Fibroblast of the aortic adventitia (primary cell): ENCODE results near the gene HMCES. TPM values are rescaled to one million over a fixed set of nuclear protein-coding genes. Genes with fewer than 3 reads are reported as not detected.
"Not testable (repeated sequence)": the region's sequence is repeated elsewhere in the genome, so short reads cannot be mapped to it uniquely, and the experiment has no call there.

Experiments
- DNase-seq: peaks from one replicate; pipeline ENCODE4 v3.0.0-alpha.2; 2010; ENCODE audit warnings: low read depth
- H3K4me3 ChIP-seq: 2 replicates; pipeline ENCODE4 v1.5.1; 2011; ENCODE audit warnings: low read depth, mild to moderate bottlenecking, control low read depth, low read length, moderate library complexity
- total RNA-seq: library from RNA; depleted of rRNA; stranded (reverse); fragments of >200 nt; gene quantifications from 2 replicates; pipeline ENCODE4 v1.2.3, GENCODE V29; 2012; ENCODE audit warnings: low replicate concordance
- TF ChIP-seq, protein P1 (sequence below): IDR thresholded peaks from 2 replicates; pipeline ENCODE4 v1.5.1; 2011; ENCODE audit warnings: mild to moderate bottlenecking, low read length, control low read depth, inconsistent platforms; ENCODE audit not compliant: insufficient read depth

The HMCES gene
- total RNA-seq, 1 donor: 11.1 TPM

DNA sequence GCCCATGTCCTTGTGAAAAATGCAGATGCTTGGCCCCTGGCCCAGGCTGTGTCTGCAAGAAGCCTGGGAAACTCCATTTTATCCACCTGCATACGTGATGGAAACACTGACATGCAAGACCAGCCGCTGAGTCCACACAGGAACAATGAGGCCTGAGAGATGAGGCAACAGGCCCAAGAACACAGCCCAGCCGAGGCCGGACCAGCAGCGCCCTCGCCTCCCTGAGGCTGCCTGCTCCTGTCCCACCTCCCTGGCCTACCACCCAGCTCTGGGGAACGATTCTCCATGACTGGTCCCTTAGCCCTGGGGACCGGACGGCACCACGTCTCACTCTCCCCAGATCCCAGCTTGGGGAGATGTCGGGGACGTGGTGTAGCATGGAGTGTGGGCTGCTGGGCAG, 47.5 kb downstream of the HMCES start:
- no peak overlapping the region for H3K4me3 ChIP-seq
- DNase-seq: no peak
- TF ChIP-seq, protein P1, sequence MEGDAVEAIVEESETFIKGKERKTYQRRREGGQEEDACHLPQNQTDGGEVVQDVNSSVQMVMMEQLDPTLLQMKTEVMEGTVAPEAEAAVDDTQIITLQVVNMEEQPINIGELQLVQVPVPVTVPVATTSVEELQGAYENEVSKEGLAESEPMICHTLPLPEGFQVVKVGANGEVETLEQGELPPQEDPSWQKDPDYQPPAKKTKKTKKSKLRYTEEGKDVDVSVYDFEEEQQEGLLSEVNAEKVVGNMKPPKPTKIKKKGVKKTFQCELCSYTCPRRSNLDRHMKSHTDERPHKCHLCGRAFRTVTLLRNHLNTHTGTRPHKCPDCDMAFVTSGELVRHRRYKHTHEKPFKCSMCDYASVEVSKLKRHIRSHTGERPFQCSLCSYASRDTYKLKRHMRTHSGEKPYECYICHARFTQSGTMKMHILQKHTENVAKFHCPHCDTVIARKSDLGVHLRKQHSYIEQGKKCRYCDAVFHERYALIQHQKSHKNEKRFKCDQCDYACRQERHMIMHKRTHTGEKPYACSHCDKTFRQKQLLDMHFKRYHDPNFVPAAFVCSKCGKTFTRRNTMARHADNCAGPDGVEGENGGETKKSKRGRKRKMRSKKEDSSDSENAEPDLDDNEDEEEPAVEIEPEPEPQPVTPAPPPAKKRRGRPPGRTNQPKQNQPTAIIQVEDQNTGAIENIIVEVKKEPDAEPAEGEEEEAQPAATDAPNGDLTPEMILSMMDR: no peak

DNA sequence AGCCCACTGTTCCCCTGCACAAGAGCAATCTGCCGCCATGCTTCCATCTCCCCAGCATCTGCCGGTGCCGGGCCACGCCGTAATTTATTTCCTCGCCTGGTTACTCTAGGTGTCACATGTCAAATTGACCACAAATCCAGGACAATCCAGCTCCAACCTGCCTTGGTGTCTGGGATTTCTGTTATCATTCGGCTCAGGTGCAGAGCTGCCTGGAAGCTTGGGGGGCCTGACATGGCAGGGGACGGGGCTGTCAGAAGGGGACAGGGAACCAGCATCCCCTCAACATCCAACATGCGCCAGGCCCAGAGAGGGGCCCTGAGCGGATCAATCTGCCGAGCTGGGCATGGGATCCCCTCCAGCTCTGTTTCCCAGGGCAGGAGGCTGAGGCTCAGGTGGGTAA, 47.9 kb downstream of the HMCES start:
- TF ChIP-seq, protein P1: no peak
- H3K4me3 ChIP-seq: no peak overlapping the region
- DNase-seq: no peak

DNA sequence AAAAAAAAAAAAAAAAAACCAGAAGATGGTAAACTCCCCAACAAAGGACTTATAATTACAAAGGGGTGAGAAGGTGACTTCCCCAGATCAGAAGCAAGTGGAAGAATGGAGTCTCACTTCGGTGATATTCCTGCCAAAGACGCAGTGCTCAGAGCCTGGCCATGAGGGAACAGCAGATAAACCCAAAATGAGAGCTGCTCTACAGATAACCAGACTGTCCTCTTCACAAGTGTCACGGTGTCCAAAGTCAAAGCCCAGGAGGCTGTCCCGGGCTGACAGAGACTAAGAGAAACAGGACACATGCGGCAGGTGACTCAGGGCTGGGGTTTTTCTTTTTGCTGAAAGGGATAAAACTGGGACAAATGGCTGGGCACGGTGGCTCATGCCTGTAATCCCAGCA, 48.8 kb downstream of the HMCES start:
- H3K4me3 ChIP-seq: no peak overlapping the region
- no peak for DNase-seq
- TF ChIP-seq, protein P1: no peak

DNA sequence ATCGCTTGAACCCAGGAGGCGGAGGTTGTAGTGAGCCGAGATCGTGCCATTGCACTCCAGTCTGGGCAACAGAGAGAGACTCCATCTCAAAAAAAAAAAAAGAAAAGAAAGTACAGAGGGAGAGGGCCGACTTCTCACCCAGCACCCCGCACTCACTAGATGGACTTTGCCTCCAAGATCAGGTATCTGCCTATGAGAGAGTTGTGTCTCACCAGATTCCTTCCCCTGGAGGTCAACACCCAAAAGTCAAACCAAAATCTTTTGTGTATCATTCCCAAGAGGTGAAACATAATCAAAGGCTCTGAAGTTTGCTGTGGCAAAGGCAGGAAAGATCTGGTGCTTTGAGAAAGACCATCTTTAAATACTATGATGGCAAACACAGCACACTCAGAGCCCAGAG, 51.2 kb downstream of the HMCES start:
- TF ChIP-seq, protein P1: no peak
- H3K4me3 ChIP-seq: no peak overlapping the region
- DNase-seq: no peak

DNA sequence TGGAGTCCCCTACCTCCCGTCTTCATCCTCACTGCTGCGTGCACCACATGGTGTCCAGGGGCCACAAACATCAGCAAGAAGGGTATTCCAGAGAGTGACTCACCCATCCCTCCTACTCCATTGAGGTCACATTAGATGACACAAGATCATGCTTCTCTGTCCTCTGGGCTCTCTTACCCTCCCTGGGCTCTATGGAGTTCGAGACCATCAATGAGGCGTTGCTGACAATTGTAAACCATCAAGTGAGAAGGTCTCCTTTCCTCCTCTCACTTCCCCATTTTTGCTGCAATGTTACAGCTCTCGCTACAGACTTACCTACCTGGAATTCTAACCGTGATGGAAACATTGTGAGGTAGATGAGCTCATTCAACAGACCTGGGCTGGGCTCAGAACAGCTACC, 51.7 kb downstream of the HMCES start:
- no peak for DNase-seq
- TF ChIP-seq, protein P1: no peak
- H3K4me3 ChIP-seq: no peak overlapping the region

DNA sequence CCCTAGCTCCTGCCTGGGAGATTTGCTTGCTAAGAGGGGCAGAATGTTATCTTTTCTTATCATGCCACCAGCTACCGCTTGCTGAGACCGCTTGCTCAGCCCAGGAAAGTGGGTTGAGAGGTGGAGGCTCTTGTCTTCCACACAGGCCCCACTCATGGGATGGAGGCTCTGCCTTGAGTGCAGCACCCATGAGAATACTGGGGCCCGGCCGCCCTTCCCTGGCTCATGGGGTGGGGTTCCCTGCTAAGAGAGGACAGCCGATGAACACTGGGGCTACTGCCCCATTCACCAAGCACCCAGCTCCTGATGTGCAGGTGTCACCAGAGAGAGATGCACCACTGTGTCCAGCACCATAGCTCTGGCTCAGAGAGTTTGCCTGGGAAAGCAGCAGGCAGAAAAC, 55.2 kb downstream of the HMCES start:
- TF ChIP-seq, protein P1: no peak
- no peak for DNase-seq
- H3K4me3 ChIP-seq: no peak overlapping the region

DNA sequence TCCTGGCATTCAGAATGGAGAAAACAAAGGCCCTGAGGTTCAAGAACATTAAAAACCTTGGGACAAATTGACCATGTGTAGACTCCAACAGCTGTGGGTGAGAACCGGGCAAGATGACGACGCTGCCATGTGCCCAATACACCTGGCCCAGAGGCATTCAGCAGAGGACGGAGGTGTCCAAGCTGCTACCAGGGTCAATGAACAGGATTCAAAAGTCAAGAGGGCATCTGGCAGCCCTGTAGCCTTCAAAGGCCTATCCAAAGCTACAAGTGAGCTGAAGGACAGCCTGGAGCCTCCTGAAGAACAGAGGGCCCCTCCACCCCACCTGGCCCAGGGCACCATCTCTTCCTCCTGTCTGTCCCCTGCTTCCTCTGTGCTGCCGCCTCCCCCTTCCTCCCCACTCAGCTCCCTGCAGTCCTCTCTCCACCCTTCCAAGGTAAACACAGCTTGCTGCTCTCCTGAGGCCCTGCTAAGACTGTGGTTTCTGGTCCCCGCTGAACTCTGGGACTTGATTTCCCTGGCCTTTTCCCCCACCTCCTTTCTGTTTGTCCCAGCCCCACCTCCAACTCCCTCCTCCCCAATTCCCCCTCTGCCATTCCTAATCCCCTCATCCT, 57.5 kb downstream of the HMCES start:
- TF ChIP-seq, protein P1: no peak
- no peak overlapping the region for H3K4me3 ChIP-seq
- DNase-seq: no peak

DNA sequence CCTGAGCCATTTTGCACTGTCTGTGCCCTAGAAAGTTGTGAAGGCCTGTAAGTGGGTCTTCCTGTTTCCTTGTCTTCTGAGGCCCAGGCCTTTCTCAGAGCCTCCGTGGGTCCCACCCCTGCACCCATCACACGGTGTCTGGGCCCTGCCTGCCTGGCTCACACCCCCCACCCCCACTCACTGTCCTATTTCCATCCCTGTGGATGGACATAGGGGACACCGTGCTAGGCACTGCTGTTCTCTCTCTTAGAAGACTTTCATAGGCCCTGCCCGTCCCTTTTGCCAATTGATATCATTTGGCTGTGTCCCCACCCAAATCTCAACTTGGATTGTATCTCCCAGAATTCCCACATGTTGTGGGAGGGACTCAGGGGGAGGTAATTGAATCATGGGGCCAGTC, 59.0 kb downstream of the HMCES start:
- not testable (repeated sequence) for H3K4me3 ChIP-seq, DNase-seq

DNA sequence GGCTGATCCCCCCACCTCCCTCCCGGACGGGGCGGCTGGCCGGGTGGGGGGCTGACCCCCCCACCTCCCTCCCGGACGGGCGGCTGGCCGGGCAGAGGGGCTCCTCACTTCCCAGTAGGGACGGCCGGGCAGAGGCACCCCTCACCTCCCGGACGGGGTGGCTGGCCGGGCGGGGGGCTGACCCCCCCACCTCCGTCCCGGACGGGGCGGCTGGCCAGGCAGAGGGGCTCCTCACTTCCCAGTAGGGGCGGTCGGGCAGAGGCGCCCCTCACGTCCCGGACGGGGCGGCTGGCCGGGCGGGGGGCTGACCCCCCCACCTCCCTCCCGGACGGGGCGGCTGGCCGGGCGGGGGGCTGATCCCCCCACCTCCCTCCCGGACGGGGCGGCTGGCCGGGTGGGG, 60.5 kb downstream of the HMCES start:
- DNase-seq, H3K4me3 ChIP-seq: not testable (repeated sequence)

DNA sequence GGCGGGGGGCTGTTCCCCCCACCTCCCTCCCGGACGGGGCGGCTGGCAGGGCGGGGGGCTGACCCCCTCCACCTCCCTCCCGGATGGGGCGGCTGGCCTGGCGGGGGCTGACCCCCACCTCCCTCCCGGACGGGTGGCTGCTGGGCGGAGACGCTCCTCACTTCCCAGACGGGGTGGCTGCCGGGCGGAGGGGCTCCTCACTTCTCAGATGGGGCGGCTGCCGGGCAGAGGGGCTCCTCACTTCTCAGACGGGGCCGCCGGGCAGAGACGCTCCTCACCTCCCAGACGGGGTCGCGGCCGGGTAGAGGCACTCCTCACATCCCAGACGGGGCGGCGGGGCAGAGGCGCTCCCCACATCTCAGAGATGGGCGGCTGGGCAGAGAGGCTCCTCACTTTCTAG, 61.2 kb downstream of the HMCES start:
- not testable (repeated sequence) for DNase-seq, H3K4me3 ChIP-seq
